ENCODE measurements around the gene PDGFB.

Gene PDGFB

DNA sequence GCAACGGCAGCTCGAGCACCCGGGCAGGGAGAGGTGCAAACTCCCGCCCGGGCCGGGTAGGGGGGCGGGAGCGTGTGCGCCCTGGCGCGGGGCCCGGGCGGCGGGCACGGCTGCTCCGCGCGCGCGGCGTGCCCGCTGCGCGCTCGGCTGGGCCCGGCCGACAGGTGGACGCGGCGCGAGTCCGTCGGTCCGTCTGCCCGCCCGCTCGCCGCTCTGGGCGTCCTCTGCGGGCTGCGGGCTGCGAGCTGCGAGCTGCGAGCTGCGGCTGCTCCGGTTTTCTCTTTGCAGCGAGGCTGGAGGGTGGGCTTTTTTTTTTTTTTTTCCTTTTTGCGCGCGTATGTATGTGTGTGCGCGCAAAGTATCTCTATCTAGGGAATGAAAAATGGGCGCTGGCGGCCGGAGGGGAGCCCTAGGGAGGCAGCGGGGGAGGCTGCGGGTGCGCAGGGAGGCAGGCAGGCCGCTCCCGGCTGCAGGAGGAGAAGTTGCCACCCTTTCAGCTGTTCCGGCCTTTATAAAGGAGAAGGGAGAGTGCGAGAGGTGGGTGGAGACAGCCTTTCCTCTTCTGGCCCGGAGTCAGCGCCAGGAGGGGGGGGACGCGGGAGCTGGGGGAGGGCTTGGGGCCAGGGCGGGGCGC is at the start of gene PDGFB:
PDGFB (minus strand) TSS at position 487 of the 634 bp plus-strand sequence. CDS start 1,019 bp downstream, outside the sequence.
- H3K4me3 ChIP-seq (ENCODE audit: control insufficient read depth, low read depth, low read length): no peak within 1 kb of the TSS
- no peak for DNase-seq (ENCODE audit: low read depth)

DNA sequence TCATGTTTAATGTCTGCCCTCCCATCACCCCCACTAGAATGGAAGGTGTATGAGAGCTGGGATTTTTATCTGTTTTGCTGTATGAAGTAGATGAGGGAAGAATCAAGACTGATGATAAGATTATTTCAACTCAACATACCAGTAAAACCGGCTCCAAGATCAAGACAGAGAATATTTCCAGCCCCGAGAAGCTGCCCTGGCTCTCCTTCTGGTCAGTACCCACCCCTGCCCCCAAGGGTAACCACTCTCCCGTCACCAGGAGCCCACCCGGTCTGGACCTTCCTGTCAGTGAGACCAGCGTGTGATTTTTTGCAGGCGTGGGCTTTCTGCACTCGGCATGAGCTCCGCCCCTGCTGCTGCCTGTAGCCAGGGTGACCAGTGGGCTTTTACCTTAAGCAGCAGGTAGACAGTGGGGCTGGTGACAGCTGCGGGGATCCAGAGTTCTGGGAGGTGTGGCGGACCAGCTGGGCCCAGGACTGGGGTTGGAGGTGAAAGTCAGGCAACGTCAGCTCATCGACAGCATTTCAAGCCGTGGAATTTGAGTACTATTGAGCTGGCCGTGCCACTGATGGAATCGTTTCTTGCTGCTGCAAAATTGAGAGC is 49.1 kb upstream of the PDGFB start:
- no peak for DNase-seq (ENCODE audit: low read depth)
- no peak overlapping the region for H3K4me3 ChIP-seq (ENCODE audit: control insufficient read depth, low read depth, low read length)
- TF ChIP-seq, protein P1, sequence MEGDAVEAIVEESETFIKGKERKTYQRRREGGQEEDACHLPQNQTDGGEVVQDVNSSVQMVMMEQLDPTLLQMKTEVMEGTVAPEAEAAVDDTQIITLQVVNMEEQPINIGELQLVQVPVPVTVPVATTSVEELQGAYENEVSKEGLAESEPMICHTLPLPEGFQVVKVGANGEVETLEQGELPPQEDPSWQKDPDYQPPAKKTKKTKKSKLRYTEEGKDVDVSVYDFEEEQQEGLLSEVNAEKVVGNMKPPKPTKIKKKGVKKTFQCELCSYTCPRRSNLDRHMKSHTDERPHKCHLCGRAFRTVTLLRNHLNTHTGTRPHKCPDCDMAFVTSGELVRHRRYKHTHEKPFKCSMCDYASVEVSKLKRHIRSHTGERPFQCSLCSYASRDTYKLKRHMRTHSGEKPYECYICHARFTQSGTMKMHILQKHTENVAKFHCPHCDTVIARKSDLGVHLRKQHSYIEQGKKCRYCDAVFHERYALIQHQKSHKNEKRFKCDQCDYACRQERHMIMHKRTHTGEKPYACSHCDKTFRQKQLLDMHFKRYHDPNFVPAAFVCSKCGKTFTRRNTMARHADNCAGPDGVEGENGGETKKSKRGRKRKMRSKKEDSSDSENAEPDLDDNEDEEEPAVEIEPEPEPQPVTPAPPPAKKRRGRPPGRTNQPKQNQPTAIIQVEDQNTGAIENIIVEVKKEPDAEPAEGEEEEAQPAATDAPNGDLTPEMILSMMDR (conservative IDR thresholded peaks at IDR 0.05; ENCODE audit: control insufficient read depth, insufficient read depth, low read depth, low read length): no peak

More for the DNA sequence above, at the start of gene PDGFB:
- TF ChIP-seq, protein P1 (conservative IDR thresholded peaks at IDR 0.05; ENCODE audit: control insufficient read depth, insufficient read depth, low read depth, low read length): no peak

DNA sequence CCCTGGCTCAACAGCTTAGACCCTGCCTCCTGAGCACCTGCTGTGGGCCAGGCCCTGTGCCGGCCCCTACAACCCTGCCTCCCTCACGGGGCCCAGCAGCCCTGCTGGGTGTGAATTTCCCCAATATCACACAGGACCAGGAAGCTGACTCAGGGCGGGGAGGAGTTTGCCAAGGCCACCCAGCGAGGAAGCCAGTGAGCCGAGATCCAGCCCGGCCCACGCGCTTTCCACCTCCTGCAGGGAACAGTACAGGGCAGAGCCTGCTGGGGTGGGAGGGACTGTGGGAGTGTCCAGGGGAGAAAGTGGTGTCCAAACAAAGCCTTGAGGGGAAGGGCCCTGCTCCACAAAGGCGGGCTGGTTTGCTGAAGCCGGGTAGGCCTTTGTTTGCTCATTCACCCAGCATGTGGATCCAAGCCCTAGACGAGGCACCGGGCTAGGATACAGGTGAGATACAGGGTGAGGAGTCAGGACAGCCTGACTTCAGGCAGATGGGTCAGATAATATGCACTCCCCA is 47.8 kb upstream of the PDGFB start:
- peak; percentile 87 for DNase-seq (ENCODE audit: low read depth)
- TF ChIP-seq, protein P1 (conservative IDR thresholded peaks at IDR 0.05; ENCODE audit: control insufficient read depth, insufficient read depth, low read depth, low read length): no peak
- H3K4me3 ChIP-seq (ENCODE audit: control insufficient read depth, low read depth, low read length): no peak overlapping the region

DNA sequence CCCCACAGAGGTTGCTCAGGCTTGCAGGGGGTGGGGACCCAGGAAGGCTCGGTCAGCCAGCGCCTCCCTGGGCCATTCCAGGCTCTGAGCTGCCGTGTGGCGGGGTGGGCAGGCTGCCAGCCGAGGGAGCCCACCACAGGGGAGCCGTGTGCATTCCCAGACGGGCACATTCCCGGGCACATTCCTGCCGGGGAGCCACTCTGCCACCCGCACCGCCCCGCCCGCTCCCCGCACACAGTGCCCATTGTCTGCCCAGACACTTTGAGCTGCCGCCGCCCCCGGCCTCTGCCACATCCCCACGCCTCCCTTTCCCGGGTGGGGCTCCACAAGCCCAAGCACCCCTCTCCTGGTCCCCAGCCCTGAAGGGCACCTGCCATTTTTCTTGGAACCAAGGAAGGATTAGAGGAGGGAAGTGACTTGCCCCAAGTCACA is 47.3 kb upstream of the PDGFB start:
- no peak for DNase-seq (ENCODE audit: low read depth)
- no peak overlapping the region for H3K4me3 ChIP-seq (ENCODE audit: control insufficient read depth, low read depth, low read length)
- TF ChIP-seq, protein P1 (conservative IDR thresholded peaks at IDR 0.05; ENCODE audit: control insufficient read depth, insufficient read depth, low read depth, low read length): no peak

DNA sequence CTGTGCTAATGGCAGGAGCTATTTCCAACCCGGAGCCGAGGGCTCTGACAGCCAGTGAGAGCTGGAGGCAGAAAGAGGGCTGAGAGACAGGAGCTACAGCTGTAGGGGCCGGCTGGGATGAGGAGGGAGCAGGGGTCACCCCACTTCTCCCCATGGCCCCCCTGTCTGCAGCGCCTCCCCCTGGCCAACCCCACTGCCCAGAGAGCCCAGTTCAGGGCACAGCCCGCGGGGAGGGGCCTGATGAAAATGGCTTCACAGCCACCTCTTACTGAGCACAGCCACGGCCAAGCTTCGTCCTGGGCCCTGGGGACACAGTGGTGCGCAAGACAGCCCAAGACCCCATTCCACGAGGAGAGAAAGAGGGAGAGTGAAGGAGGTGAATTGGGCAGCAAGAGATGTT is 46.7 kb upstream of the PDGFB start:
- TF ChIP-seq, protein P1 (conservative IDR thresholded peaks at IDR 0.05; ENCODE audit: control insufficient read depth, insufficient read depth, low read depth, low read length): no peak
- H3K4me3 ChIP-seq (ENCODE audit: control insufficient read depth, low read depth, low read length): no peak overlapping the region
- DNase-seq (ENCODE audit: low read depth): no peak

DNA sequence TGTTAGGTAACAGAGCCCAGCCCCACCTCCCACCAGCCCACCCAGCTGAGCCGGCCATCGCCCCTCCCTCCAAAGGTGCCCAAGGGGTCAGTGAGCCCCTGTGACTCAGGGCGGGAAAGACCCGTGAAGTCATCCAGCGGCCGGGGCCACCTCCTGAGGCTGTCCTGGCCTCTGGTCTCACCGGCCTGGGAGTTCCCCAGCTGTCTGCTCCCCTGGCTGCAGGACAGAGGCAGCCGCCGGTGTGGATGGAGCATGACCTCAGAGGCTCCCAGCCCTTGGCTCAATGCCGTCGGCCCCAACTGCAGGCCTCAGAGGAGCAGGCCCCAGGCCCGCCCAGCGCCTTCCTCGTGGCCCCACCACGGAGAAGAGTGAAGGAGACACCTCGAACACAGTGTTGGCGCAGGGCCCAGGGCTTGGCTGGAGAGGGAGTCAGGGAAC is 46.0 kb upstream of the PDGFB start:
- TF ChIP-seq, protein P1 (conservative IDR thresholded peaks at IDR 0.05; ENCODE audit: control insufficient read depth, insufficient read depth, low read depth, low read length): no peak
- peak; percentile 59 for DNase-seq (ENCODE audit: low read depth)
- H3K4me3 ChIP-seq (ENCODE audit: control insufficient read depth, low read depth, low read length): no peak overlapping the region
